ENCODE measurements around the gene TMCC3. TPM values are rescaled to one million over a fixed set of nuclear protein-coding genes. Genes with fewer than 3 reads are reported as not detected.

The TMCC3 gene
- total and polyA plus RNA-seq, 9 of the 15 experiments (the other 6 are each of a cell fraction or from before 2014, with no cell fraction given) = not detected

DNA sequence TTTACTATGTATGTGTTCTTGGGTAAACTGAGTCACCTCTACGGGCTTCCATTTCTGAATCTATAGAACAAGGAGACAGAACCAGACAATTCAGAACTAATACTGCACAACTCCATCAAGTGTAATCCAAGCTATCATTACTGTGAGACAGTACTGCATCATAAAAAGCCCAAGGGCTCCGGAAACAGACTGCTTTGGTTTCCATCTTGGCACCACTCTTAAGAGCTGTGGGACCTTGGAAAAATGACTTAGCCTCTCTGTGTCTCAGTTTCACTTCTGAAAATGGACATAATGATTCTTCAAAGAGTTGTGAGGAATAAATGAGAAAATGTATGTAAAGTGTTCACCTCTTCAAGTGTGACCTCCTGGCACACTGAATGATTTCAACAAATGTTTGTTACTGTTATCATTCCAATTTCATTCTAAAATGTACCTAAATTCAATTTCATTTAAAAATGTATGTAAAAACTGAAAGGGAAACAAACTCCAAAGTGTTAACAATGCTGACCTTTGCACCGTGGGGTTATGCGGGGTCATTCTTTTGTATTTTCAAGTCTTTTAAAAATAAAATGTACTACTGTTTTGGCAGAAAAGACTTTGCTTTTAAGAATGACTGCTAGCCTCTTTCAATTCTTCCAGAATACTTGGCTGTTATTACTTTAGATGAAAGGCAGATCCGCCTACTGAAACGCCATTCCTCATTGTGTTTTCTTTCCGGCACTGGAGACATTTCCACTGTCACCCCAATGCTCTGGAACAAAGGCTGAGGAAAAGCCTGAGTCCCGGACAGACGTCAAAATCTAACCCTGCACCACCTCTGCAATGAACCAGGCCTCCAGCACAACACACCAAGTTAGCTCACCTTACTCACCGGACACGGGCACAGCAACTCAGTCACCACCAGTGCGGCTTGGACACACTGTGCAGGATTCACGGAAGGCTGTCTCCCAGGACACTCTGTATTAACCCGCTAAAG, 62.8 kb downstream of the TMCC3 start:
- no peak for ATAC-seq
- BruUV-seq (replicated peaks) = no TSS peak
- 2% methylated on average over 14 of the region's 14 CpGs for WGBS (ENCODE audit: insufficient coverage, low coverage, missing lambda C conversion rate)
- Histone ChIP-seq H3K4me3 (no peak overlapping the region), H3K27me3 (ENCODE audit: control insufficient read depth in 2 of 2, insufficient read depth in 2 of 2, low read length in 2 of 2) (peaks cover 4 to 26% of the 10 kb centered on the region in 2 experiments; a peak in 3 of 5 replicates), H4K20me1 (replicated peaks; ENCODE audit: control insufficient read depth, insufficient read depth, low read length) (no peaks in the 10 kb centered on the region), H3K9ac (ENCODE audit: insufficient read depth in 1 of 2, low read depth in 2 of 2, low read length in 2 of 2) (no peak overlapping the region), H2AFZ (ENCODE audit: low read depth, low read length) (no peak overlapping the region), H3K36me3 (ENCODE audit: control insufficient read depth, insufficient read depth, low read length) (no peaks in the 10 kb centered on the region), H3K79me2 (ENCODE audit: control insufficient read depth, insufficient read depth, low read length) (no peaks in the 10 kb centered on the region), H3K4me2 (ENCODE audit: insufficient read depth, low read length) (no peak overlapping the region), H3K9me3 (replicated peaks; ENCODE audit: control insufficient read depth, insufficient read depth, low read depth, low read length) (no peaks in the 10 kb centered on the region), H3K9me1 (ENCODE audit: control insufficient read depth, insufficient read depth, low read length) (no peaks in the 10 kb centered on the region), H3K27ac (ENCODE audit: extremely low read depth, low read depth, low read length) (no peak overlapping the region), H3K4me1 (replicated peaks in 1 of 2; ENCODE audit: control insufficient read depth in 2 of 2, insufficient read depth in 2 of 2, low read length in 2 of 2) (no peaks in the 10 kb centered on the region)
- no peak for FAIRE-seq
- DNase-seq (ENCODE audit: extremely low read depth in 1 of 4, low spot score in 3 of 4) = no peak
- CTCF ChIA-PET (ENCODE audit: low intra/inter-chr PET ratio) = no interaction called here
- intact Hi-C loops (cut with micrococcal nuclease) = no loop called here
- in situ Hi-C loops (cut with MboI) = no loop called here
- POLR2A ChIA-PET = interaction anchor here (0.6 kb wide), 1 partner anchor 304 kb away, joined by 3 read pairs; no protein-coding TSS in a partner anchor
- TF ChIP-seq, protein P1, sequence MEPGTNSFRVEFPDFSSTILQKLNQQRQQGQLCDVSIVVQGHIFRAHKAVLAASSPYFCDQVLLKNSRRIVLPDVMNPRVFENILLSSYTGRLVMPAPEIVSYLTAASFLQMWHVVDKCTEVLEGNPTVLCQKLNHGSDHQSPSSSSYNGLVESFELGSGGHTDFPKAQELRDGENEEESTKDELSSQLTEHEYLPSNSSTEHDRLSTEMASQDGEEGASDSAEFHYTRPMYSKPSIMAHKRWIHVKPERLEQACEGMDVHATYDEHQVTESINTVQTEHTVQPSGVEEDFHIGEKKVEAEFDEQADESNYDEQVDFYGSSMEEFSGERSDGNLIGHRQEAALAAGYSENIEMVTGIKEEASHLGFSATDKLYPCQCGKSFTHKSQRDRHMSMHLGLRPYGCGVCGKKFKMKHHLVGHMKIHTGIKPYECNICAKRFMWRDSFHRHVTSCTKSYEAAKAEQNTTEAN (CRISPR knock-in tag; IDR thresholded peaks at IDR 0.05) = no peak
- TF ChIP-seq TBP (optimal IDR thresholded peaks at IDR 0.05; ENCODE audit: low read depth, low read length) (no peak), ZNF41 (CRISPR knock-in tag; conservative IDR thresholded peaks at IDR 0.05) (no peak), PRPF4 (IDR thresholded peaks at IDR 0.05; ENCODE audit: insufficient read depth, low read depth, low read length, poor library complexity, severe bottlenecking) (no peak), HES1 (IDR thresholded peaks at IDR 0.05; ENCODE audit: low read depth) (no peak), ZSCAN29 (IDR thresholded peaks at IDR 0.05) (no peak), SREBF2 (CRISPR knock-in tag; IDR thresholded peaks at IDR 0.05) (no peak), ZNF398 (CRISPR knock-in tag; IDR thresholded peaks at IDR 0.05) (no peak), ZNF561 (CRISPR knock-in tag; conservative IDR thresholded peaks at IDR 0.05) (no peak), RB1 (IDR thresholded peaks at IDR 0.05; ENCODE audit: low read depth) (no peak), SNAPC5 (CRISPR knock-in tag; IDR thresholded peaks at IDR 0.05) (no peak), PPARD (CRISPR knock-in tag; IDR thresholded peaks at IDR 0.05) (no peak), BHLHE40 (IDR thresholded peaks at IDR 0.05; ENCODE audit: low read length) (no peak)
- TF ChIP-seq, protein P2, sequence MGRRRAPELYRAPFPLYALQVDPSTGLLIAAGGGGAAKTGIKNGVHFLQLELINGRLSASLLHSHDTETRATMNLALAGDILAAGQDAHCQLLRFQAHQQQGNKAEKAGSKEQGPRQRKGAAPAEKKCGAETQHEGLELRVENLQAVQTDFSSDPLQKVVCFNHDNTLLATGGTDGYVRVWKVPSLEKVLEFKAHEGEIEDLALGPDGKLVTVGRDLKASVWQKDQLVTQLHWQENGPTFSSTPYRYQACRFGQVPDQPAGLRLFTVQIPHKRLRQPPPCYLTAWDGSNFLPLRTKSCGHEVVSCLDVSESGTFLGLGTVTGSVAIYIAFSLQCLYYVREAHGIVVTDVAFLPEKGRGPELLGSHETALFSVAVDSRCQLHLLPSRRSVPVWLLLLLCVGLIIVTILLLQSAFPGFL (CRISPR knock-in tag; IDR thresholded peaks at IDR 0.05) = no peak
- TF ChIP-seq, protein P3, sequence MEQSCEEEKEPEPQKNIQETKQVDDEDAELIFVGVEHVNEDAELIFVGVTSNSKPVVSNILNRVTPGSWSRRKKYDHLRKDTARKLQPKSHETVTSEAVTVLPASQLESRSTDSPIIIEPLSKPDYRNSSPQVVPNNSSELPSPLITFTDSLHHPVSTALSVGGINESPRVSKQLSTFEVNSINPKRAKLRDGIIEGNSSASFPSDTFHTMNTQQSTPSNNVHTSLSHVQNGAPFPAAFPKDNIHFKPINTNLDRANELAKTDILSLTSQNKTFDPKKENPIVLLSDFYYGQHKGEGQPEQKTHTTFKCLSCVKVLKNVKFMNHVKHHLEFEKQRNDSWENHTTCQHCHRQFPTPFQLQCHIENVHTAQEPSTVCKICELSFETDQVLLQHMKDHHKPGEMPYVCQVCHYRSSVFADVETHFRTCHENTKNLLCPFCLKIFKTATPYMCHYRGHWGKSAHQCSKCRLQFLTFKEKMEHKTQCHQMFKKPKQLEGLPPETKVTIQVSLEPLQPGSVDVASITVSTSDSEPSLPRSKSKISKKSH (CRISPR knock-in tag; IDR thresholded peaks at IDR 0.05) = no peak

All from K562 (cell line).